MM.1S (cell line): ENCODE measurements around the gene GLS.

Experiments
- CTCF ChIP-seq: fragments of 300-600 bp; sonication (generic); IDR thresholded peaks from 2 replicates; pipeline ENCODE4 v1.5.1; 2016; ENCODE audit warnings: antibody characterized with exemption, low read length, mixed read lengths
- EZH2 ChIP-seq: fragments of 300-600 bp; sonication (generic); optimal IDR thresholded peaks from 2 replicates; pipeline ENCODE3; 2017; ENCODE audit warnings: low read depth, mild to moderate bottlenecking, antibody characterized with exemption, low read length, mixed read lengths
- EZH2phosphoT487 ChIP-seq: fragments of 300-600 bp; sonication (generic); IDR thresholded peaks from 2 replicates; pipeline ENCODE4 v1.6.1; 2018; ENCODE audit warnings: antibody characterized with exemption, low read length

GRCh38 chr2:190875891-190876290 is 4.7 kb upstream of the GLS start:
- TF ChIP-seq CTCF (no peak), EZH2 (no peak), EZH2phosphoT487 (no peak)
